A172 (cell line): ENCODE measurements around the gene NUMA1. TPM values are rescaled to one million over a fixed set of nuclear protein-coding genes. Genes with fewer than 3 reads are reported as not detected.

ENCODE experiments used
- DNase-seq: peaks from one replicate; pipeline ENCODE4 v3.0.0-alpha.2; 2015; ENCODE audit warnings: low spot score
- total RNA-seq: library from RNA; depleted of rRNA; stranded (reverse); fragments of >200 nt; shearing (Covaris generic); gene quantifications from 2 replicates; pipeline ENCODE4 v1.2.3, GENCODE V29; 2014

The NUMA1 gene
- total RNA-seq, 1 experiment from 2014 or later, result 161 TPM

DNA sequence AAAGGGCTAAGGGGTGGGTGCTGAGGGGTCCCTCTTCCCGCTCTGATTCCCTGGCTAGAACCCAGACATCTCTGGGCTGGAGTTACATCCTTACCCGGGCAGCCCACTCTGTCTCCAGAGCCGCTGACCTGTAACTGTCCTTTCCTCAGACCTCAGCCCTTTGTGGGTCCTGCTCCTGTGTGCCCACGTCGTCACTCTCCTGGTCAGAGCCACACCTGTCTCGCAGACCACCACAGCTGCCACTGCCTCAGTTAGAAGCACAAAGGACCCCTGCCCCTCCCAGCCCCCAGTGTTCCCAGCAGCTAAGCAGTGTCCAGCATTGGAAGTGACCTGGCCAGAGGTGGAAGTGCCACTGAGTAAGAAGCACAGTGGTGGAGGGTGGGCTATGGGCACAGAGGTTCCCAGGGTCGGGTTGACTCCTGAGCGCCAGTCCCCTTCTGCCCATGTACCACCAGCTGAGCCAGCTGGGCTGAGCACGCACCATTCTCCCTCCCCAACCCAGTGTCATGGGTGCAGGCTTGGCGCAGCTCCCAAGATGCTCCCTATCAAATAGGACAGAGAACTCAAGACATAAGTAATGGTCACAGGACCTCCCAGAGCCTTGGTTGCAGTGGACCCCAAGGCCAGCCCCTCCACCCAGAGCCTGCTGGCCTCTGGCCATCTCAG, 80.0 kb downstream of the NUMA1 start:
- no peak for DNase-seq

DNA sequence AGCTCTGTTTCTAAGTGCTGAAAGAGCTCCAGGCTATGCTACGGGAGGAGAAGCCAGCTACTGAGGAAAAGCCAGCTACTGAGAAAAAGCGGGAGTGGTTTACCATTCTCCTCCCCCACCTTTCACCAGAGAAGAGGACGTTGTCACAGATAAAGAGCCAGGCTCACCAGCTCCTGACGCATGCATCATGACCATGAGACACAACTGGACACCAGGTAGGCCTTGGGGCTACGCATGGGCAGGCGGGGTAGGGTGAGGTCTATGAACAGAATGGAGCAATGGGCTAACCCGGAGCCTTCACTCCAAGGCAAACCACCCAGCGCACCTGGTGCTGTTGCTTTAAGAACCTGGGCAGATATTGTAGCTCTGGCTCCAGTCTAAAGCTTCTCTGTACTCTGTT, 80.5 kb downstream of the NUMA1 start:
- DNase-seq, result no peak

DNA sequence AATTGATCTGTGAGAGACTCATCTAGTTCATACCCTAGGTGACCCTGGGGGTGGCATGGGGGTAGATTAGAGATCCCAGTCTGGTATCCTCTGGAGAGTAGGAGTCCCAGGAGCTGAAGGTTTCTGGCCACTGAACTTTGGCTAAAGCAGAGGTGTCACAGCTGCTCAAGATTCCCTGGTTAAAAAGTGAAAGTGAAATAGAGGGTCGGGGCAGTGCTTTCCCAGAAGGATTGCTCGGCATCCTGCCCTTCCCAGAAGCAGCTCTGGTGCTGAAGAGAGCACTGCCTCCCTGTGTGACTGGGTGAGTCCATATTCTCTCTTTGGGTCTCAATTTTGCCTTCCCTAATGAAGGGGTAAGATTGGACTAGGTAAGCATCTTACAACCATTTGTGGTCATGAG, 81.0 kb downstream of the NUMA1 start:
- peak; percentile 55 for DNase-seq

DNA sequence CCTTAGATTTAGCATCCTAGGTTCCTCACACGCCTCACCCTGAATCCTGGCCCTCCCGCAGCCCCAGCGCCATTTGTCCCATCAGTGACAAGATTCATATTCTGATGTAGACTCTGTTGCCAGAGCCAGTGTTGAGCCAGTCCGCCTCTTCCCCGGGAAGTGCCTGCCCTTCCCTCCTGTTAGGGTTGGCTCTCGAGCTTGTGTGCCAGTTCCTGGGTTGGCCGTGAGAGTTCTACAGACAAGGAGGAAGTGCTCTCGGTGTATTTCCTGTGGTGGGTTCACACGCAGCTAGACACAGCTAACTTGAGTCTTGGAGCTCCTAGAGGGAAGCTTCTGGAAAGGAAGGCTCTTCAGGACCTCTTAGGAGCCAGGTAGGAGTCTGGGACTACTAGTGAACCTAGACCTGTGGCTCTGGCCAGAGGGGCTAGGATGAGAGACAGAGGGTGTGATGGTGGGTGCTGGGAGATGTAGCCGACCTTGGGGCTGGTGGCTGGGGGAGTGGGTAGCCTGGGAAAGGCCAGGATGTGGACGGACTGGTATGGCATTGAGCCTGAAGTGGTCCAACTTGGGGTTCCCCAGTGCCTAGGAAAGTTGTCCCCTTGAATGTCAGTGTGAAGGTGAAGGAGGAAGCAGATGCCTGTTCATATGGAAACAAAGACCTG, 81.6 kb downstream of the NUMA1 start, which contains the start of gene IL18BP:
Gene IL18BP (plus strand): TSS at position 261 of the 662 bp plus-strand sequence. CDS start 1,076 bp downstream, outside the sequence.
- DNase-seq, result no peak

DNA sequence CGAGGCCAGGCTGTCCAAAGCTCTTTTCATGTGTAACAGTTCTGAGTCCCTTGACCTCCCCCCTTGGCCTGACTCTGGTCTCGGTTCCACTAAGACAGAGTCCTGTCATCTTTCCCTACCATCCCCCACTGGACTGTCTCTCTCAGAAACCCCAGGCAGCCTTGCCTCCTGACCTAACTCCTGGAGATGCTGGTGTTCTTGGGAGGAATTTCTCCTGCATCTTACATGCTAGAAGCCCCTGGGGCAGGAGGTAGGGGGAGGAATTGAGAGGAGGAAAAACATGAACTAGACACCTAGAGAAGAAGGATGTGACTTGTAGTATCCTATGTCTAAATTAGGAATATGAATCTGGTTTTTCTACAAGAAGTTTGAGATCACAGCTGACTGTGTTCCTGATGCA, 82.3 kb downstream of the NUMA1 start:
- no peak for DNase-seq

DNA sequence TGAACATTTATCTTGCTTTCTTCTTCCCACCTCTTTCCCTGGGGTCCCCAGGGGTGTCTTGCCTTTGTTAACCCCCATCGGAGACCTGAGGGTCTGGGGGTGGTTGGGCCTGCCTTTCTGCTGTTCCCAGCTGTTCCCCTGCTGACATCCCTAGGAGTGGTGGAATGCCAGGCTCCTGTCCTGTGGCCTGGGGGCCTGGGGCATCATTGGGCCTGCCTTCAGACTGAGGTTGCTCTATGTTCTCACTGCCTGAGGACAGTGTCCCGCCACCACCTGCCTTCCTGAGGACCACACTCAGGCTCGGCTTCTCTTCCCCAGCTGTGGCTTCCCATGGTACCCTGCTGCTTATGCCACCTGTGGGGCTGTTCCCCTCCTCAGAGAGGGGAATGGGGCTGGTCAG, 82.7 kb downstream of the NUMA1 start:
- no peak for DNase-seq

DNA sequence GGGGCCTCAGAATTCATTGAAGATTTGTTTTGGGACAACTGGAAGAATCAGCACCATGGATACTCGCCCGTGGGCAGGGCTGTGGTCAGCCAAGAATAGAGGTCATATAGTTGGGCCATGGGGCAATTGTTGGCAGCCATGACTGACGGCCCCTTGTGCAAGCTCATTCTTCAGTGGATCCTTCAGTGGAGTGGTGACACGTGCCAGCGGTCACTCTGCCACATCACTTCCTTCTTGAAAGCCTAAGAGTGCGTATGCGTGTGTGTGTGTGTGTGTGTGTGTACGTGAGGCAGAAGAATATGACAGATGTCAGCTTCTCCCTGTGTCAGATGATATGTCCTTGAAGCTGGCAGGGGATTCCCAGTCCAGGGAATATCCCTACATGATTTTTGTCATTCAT, 83.4 kb downstream of the NUMA1 start:
- DNase-seq, result no peak

DNA sequence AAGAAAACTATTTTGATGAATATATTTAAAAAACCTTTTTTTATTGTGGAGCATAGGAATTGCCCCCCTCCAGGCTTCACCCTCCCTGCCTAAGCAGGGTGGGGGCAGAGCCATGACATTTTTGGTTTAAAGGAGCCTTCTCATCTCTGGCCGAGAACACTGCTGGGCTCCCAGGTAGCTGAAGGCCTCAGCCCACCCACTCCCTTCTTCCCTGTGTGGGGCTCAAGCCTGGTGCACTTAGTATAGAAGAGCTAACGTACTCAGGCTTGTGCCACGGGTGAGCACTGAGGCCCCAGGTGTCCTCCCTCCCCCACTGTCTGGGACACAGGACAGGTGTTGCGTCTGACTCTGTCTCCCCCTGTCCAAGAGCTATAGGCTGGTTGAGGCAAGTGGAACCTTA, 83.8 kb downstream of the NUMA1 start:
- no peak for DNase-seq

DNA sequence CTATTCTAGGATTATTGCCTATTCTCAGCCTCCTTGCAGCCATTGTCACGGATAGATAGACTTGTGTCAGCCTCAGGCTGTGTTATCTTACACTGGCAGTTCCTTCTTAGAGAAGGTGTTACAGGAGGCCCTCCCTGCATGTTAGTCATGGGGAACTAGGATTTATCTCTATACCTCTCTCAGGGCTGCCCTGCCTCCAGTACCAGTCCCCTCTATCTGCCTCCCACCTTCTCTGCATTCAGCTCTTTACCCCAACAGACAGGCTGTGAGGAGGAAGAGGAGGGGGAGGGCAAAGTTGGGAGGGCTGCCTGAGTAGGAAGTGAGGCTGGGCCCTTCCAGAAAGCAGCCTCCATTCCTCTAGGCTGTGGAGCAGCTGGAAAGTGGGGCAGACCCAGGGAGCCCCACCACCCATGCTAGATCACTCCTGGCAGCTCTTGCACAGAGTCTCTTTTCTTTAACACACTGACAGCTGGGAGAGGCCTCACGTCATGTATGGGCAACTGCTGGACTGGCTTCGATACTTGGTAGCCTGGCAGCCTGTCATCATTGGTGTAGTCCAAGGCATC, 84.5 kb downstream of the NUMA1 start:
- no peak for DNase-seq

DNA sequence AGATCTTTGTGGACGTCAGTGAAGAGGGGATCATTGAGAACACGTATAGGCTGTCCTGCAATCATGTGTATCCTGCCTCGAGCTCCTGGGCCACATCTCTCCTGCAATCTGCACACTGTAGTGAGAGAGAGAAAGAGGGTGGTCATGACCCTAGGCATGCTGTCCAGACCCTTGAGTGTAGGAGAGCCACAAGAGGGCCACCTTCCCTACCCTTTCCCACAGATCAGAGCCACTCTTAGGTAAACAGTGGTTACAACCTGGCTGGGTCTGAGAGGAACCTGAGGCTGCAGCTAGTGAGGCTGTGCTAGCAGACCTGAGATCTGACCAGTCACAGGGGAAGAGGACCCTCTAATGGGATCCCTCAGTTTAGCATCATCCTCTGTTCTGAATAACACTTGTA, 85.6 kb downstream of the NUMA1 start:
- DNase-seq, result no peak

DNA sequence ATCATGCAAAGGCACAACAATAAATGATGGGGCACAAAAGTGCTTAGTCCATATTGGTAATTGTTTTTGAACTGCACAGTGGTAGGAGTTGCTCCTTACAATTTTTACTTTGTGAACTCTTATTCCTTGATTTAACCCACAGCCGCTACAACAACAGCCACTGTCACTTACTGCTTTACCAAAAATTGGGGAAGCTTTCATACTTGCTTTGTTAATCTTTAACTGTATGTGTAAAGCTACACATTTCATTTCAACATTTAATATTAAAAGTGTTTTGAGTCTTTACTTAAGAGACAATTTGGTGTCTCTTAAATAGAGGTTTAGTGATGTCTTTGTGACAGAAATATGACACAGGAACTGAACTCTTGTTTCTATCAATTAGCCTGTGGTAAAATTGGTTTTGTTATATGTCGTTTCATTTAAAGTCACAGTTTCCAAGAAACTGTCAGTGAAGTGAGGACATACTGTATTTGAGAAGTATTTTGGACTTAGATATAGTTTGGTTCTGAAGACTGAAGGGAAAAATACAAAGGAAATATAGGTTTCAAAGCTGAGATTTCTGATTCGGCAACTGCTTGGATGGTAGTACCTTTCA, 88.1 kb downstream of the NUMA1 start:
- no peak for DNase-seq

DNA sequence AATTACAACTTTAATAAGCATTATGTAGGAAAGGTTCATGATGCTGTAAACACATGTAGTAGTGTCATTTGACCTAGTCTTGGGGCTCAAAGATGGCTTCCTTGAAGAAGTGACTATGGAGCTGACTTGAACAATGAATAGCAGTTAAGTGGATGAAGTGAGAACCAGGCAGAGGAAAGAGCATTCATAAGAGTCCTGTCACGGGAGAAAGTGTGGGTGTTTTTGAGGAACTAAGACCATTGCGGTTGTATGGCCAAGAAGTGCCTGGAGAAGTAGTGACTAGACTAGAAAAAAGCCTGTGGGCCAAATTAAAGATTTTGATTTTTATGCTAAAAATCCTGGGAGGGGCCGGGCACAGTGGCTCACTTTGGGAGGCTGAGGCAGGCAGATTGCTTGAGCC, 88.8 kb downstream of the NUMA1 start:
- DNase-seq, result no peak

DNA sequence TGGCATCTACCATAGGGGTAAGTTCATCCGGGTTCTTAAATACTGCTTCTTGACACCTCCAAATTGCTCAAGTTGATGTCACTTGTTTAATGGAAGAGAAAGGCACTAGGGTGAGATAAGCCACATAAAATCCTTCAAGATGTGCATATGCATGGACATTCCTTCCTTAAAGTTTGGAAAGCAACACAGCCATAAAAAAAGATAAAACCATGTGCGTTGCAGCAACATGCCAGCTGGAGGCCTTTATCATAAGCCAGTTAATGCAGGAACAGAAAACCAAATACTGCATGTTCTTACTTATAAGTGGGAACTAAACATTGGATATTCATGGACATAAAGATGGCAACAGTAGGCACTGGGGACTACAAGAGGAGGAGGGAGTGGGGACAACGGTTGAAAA, 89.6 kb downstream of the NUMA1 start:
- DNase-seq, result no peak

DNA sequence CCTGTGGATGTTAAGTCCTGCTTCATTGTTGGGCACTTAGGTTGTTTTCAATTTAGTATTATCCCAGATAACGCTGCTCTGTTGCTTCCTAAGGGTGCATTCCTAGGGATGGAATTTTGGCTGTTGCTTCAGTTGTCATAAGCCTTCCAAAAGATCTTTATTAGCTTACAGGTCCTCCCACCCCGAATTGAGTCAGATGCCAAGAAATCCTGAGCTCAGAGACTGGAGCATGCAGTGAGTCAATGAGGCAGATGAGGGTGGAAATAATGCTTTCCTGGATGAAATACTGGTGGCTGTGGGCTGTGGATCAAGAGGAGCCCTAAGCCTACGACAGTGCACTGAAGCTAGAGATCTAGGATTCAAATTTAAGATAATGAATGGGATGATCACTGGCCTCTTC, 92.3 kb downstream of the NUMA1 start:
- DNase-seq, result no peak

DNA sequence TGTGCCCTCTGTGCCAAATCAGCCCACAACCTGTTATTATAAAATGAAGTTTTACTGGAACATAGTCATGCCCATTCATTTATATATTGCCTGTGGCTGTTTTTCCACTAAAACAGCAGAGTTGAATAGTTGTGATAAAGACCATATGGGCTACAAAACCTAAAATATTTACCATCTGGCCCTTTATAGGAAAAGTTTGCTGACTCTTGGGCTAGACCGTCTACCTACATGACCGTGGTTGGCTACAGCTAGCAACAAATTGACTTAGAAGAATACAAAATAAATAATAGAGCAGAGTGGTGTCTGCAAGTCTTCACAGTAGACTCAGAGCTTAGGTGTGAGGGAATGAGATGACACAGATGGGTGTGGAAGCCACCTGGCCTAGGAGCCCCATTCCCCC, 92.8 kb downstream of the NUMA1 start:
- no peak for DNase-seq

DNA sequence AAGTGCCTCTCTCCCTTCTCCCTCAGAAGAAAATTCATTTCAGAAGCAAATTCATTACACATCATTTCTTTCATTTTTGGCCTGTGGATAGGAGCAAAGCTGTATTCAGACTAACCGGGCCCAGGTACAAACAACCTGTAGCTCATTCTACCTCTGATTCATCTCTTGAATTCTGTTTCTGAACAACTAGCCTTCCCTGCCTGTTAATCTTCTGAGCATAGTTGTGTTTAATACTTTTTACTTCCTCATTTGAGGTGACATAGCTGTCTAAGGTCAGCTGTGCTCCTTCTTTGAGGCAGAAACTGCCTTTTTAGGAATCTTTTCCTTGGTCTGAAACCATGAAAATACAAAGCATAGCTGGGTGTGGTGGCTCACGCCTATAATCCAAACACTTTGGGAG, 94.2 kb downstream of the NUMA1 start:
- no peak for DNase-seq

DNA sequence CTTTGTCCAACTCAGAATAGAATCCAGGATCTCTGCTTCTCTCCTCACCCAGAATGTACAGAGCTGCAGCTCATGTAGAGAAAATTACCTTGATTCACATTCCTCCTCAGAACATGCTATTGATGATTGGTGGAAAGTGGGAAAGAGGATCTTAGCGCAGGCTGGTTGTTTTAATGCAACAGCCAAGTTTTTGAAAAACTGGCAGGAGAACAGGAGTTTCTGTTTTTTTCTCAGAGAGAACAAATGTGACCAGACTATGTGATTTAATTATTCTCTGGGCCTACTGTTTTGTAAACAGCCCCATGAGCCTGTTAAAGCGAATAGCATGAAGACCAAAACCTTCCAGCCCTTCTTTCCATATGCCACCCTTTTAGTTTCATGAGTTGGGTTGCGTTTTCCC, 100.7 kb downstream of the NUMA1 start:
- no peak for DNase-seq

DNA sequence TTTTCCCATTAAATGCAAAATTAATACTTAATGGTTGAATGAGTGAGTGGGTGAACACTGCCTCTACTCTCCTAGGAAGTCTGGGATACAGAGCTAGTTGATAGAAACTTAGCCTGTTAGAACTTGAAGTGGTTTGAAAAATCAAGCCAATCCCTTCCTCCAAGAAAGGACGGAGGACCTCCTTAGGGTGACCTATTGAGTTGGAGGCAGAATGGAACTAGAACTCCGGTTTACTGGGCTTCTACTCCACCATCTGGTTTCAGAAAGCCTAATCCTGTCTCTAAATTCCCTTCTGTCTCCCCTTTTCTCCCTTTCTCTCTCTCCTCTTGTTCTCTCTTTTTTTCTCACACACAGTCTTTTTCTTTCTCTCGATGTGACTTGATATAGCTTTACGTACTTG, 101.2 kb downstream of the NUMA1 start:
- DNase-seq, result no peak

DNA sequence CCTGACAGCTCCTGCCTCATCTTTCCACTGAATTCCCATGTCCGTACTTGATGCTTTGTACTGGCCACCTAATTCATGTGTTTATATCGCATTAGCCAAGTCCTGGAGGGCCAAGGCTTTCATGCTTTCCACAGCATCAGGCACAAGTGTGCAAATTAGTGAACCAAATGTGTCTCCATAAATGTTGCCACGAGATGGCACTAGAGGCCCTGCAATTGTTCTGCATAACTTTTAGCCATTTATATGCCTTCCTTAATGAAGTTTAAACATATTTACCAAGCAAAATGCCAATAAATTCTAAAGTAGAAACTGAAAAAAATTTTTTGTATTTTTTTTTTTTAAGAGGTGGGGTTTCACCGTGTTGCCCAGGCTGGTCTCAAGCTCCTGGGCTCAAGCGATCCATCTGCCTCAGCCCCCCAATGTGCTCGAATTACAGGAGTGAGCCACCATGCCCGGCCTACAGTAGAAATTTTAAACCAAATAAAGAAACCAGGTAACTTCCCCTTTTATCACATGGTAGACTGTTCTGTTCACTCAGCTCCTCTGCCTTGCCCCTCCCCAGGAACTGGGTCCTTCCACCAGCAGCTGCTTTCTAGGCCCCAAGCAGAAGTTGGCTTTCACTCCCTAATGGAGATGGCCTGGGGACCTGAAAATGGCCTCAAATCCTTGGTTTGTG, 102.5 kb downstream of the NUMA1 start:
- peak; percentile 50 for DNase-seq

DNA sequence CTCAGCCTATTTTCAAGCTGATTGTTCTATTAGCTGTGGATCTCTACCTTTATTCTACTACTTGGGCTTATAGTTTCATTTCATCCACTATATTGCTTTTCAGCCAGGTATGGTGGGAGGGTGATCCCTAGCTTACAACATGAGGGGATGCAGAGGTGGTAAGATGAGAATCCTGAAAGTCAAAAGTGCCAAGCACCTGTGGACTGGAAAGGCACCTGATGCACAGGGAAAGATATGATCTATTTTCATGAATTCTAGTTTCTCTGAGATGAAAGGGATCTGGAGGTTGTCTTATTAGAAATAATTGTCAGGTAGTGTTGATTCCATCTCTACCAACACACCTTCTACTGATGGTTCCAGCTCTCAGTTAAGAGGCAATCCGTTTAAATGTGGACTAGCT, 103.3 kb downstream of the NUMA1 start:
- DNase-seq, result no peak

DNA sequence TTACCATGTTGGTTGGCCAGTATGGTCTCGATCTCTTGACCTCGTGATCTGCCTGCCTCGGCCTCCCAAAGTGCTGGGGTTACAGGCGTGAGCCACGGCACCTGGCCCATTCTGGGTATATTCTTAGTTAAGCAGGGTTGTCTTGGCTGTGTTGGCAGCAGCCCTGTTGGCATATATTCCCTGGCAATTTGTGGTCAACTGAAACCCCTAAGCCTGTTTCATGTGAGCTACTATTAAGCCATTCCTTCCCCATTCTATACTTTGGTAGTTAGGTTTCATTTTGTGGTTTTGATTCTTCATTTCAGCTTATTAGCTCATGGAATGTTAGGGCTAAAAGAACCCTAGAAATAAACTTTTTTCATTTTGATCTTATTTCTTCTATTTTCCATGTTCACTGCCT, 103.8 kb downstream of the NUMA1 start:
- DNase-seq, result no peak

DNA sequence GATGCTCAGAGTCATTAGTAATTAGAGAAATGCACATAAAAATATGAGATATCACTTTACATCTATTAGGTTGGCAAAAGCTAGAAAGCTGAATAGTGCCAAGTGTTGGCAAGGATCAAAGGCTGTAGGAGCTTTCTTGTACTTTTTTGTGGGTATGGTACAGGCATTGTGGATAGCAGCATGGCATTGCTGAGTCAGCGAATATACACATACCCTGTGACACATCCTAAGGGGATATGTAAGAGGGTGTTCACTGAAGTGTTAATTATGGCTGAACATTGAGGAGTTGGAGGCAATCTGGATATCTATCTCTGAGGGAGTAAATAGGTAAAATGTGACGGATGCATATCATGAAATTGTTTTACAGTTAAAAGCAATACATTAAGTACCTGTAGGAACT, 108.7 kb downstream of the NUMA1 start:
- no peak for DNase-seq

DNA sequence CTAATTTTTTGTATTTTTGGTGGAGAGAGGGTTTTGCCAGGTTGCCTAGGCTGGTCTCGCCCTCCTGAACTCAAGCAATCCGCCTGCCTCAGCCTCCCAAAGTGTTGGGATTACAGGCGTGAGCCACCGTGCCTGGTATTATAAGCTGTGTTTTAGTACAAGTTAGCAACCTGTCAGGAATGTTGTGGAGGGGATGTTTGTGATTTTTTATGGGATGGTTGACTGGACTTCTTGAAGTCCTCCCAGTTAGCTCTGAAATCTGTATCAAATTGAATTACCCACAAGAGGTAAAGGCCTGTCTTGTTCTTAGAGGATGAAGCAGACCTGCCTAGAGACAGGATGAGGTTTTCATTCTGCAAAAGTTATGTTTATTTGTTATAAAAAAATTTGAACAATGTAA, 115.7 kb downstream of the NUMA1 start:
- no peak for DNase-seq
